Prostate gland (tissue), 2 donors: ENCODE measurements around the gene CERCAM. TPM values are rescaled to one million over a fixed set of nuclear protein-coding genes. Genes with fewer than 3 reads are reported as not detected.
A peak's percentile ranks its signal among the peaks of the same experiment; 100 is the strongest.
"Not testable (repeated sequence)": the region's sequence is repeated elsewhere in the genome, so short reads cannot be mapped to it uniquely, and the experiment has no call there.

Source experiments
- DNase-seq: peaks from one replicate; pipeline ENCODE4 v3.0.0-alpha.2; 2019; ENCODE audit warnings: low spot score
- H3K27ac ChIP-seq, 2 donors: fragments of 200-600 bp; sonication (generic); 2 replicates each; pipeline ENCODE4 v1.5.1; 2017 to 2019
- H3K27me3 ChIP-seq: fragments of 200-600 bp; sonication (generic); replicated peaks from 2 replicates; pipeline ENCODE4 v1.5.1; 2019; ENCODE audit not compliant: insufficient read depth
- H3K36me3 ChIP-seq, 2 donors: fragments of 200-600 bp; sonication (generic); 1 replicate in 1 of 2; 2 replicates in 1 of 2; pipeline versions ENCODE4 v1.5.1 to v1.8.1; 2017 to 2019
- H3K4me1 ChIP-seq: fragments of 200-600 bp; sonication (generic); replicated peaks from 2 replicates; pipeline ENCODE4 v1.5.1; 2019
- H3K4me3 ChIP-seq, 2 donors: fragments of 200-600 bp; sonication (generic); 2 replicates each; pipeline ENCODE4 v1.5.1; 2017 to 2019
- H3K9me3 ChIP-seq: fragments of 200-600 bp; sonication (generic); 2 replicates; pipeline ENCODE4 v1.5.1; 2017
- CTCF ChIP-seq, 4 experiments: fragments of 200-600 bp in 2 of 4; fragments of 450-650 bp in 2 of 4; sonication (generic) in 2 of 4; IDR thresholded peaks; 1 replicate in 3 of 4; 2 replicates in 1 of 4; pipeline ENCODE4 v1.5.1; 2016 to 2019; ENCODE audit warnings: antibody characterized with exemption in 4 of 4, mild to moderate bottlenecking in 2 of 4, moderate library complexity in 2 of 4
- POLR2A ChIP-seq: fragments of 450-650 bp; IDR thresholded peaks from one replicate; pipeline ENCODE4 v1.6.1; 2016; ENCODE audit warnings: antibody characterized with exemption, mild to moderate bottlenecking
- POLR2AphosphoS5 ChIP-seq: sonication (generic); formaldehyde crosslinking; IDR thresholded peaks from one replicate; pipeline ENCODE4 v1.6.1; 2017; ENCODE audit warnings: antibody characterized with exemption
- WGBS: methylation state at CpG from one replicate; pipeline ENCODE4 v1.1.5; 2018; 5-methylcytosine and 5-hydroxymethylcytosine counted together
- intact Hi-C: fragments of 100-400 bp; cut with DNase I; formaldehyde crosslinking; loops from one replicate; pipeline ENCODE4 v1.14.2; 2022
- total RNA-seq, 2 donors: library from RNA; depleted of rRNA; stranded (reverse); fragments of >200 nt; gene quantifications; one replicate each; pipeline ENCODE4 v1.1.0, GENCODE V29; 2016

Gene CERCAM
- total RNA-seq, 2 donors from 2014 or later: 25.3 to 30.5 TPM

GRCh38 chr9:128434340-128434739 lies 13.7 kb downstream of the CERCAM start:
- Histone ChIP-seq H3K4me3 (no peak overlapping the region), H3K27ac (no peak overlapping the region), H3K4me1 (no peaks in the 10 kb centered on the region), H3K27me3 (no peaks in the 10 kb centered on the region), H3K9me3 (no peaks in the 10 kb centered on the region), H3K36me3 (no peaks in the 10 kb centered on the region)
- no peak for DNase-seq
- 90% methylated on average over 17 of the region's 17 CpGs for WGBS
- intact Hi-C loops: no loop called here
- TF ChIP-seq CTCF (IDR thresholded peaks at IDR 0.05) (no peak), POLR2AphosphoS5 (no peak), POLR2A (no peak)

DNA sequence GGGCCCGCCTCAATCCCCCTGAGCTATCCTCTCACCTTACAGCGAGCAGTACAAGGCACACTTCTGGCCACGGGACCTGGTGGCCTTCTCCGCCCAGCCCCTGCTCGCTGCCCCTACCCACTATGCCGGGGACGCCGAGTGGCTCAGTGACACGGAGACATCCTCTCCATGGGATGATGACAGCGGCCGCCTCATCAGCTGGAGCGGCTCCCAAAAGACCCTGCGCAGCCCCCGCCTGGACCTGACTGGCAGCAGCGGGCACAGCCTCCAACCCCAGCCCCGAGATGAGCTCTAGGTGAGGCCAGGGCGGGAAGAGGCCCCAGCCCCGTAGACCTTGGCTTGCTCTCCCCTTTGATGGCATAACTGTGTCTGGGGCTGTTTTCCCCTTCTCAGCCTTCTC lies 15.0 kb downstream of the CERCAM start:
- Histone ChIP-seq H3K9me3 (no peaks in the 10 kb centered on the region), H3K36me3 (no peaks in the 10 kb centered on the region), H3K4me3 (no peak overlapping the region), H3K27ac (no peak overlapping the region), H3K27me3 (no peaks in the 10 kb centered on the region), H3K4me1 (no peaks in the 10 kb centered on the region)
- WGBS: 93% methylated on average over 18 of the region's 18 CpGs
- TF ChIP-seq CTCF (IDR thresholded peaks at IDR 0.05) (no peak), POLR2A (no peak), POLR2AphosphoS5 (no peak)
- no peak for DNase-seq
- intact Hi-C loops: no loop called here

DNA sequence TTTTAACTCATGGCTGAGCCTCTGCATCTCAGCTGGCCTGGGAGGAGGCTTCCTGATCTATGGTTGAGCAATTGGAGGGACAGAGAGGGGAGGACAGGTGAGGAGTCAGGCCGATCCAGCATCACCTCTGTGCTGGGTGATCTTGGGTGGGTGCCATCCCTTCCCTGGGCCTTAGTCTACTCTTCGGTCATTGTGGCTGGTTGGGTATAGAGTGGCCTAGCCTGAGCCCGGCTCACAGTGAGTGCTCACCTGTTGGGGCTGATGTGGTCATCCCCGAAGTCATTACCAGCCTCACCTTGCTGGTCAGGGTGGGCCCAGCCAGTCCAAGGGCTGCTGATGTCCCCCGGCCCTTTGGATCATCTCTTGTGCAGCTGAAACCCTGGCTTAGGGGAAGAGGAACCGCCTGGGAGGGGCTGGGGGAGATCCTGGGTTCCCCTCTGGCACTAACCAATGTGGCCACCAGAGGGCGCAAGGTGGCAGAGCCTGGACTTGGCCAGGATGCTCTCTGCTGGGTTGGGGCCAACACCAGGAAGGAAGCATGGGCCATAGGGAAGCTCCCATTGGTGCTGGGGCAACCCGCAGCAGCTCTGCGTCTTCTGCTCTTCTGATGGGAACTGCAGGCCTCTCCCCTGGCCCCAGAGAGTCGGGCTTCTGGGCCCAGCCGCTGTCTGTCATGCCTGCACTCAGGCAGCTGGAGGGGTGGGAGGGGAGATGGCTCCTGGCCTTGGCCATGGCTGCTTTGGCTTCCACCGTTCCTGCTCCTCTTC lies 17.9 kb downstream of the CERCAM start:
- peak; percentile 72 for DNase-seq
- Histone ChIP-seq H3K9me3 (no peaks in the 10 kb centered on the region), H3K27ac (no peak overlapping the region), H3K36me3 (no peaks in the 10 kb centered on the region), H3K4me3 (no peak overlapping the region), H3K4me1 (no peaks in the 10 kb centered on the region), H3K27me3 (no peaks in the 10 kb centered on the region)
- intact Hi-C loops: no loop called here
- peak; percentile 80 to 92 (median 89) for TF ChIP-seq CTCF (IDR thresholded peaks at IDR 0.05)
- no peak for TF ChIP-seq POLR2A
- peak; percentile 81 for TF ChIP-seq POLR2AphosphoS5
- whole genome bisulfite sequencing: 36% methylated on average over 12 of the region's 12 CpGs

GRCh38 chr9:128439273-128439672 lies 18.6 kb downstream of the CERCAM start:
- H3K27me3 ChIP-seq: no peaks in the 10 kb centered on the region
- no peak overlapping the region for H3K27ac ChIP-seq
- WGBS: 89% methylated on average over 7 of the region's 7 CpGs
- H3K4me1 ChIP-seq: no peaks in the 10 kb centered on the region
- intact Hi-C loops: no loop called here
- DNase-seq: no peak
- no peak for TF ChIP-seq CTCF (IDR thresholded peaks at IDR 0.05)
- TF ChIP-seq POLR2AphosphoS5: no peak
- no peak for TF ChIP-seq POLR2A
- H3K9me3 ChIP-seq: no peaks in the 10 kb centered on the region
- no peaks in the 10 kb centered on the region for H3K36me3 ChIP-seq
- H3K4me3 ChIP-seq: no peak overlapping the region

- intact Hi-C loops: no loop called here
- Histone ChIP-seq H3K27ac (no peak overlapping the region), H3K27me3 (no peaks in the 10 kb centered on the region), H3K9me3 (no peaks in the 10 kb centered on the region), H3K4me3 (no peak overlapping the region), H3K4me1 (no peaks in the 10 kb centered on the region), H3K36me3 (no peaks in the 10 kb centered on the region)
- WGBS: 21% methylated on average over 6 of the region's 6 CpGs
- no peak for DNase-seq
- TF ChIP-seq POLR2A (no peak), CTCF (IDR thresholded peaks at IDR 0.05) (no peak), POLR2AphosphoS5 (no peak)
These were observed 21.5 kb downstream of the CERCAM start for GRCh38 chr9:128442150-128442549.

GRCh38 chr9:128446505-128446904 lies 25.8 kb downstream of the CERCAM start:
- DNase-seq, H3K4me1 ChIP-seq, intact Hi-C loops: not testable (repeated sequence)

More at GRCh38 chr9:128446505-128446904, 25.8 kb downstream of the CERCAM start:
- H3K4me3 ChIP-seq, H3K36me3 ChIP-seq, H3K27ac ChIP-seq, H3K27me3 ChIP-seq, H3K9me3 ChIP-seq: not testable (repeated sequence)
- WGBS: 97% methylated on average over 5 of the region's 5 CpGs
